Panc1 (cell line): ENCODE data around the gene ENTPD8. TPM values are rescaled to one million over a fixed set of nuclear protein-coding genes. Genes with fewer than 3 reads are reported as not detected.

Experiments
- ATAC-seq: fragments of 200-7000 bp; cut with Tn5 transposase; 2 replicates; pipeline ENCODE4 v1.9.1; 2020; ENCODE audit warnings: mild to moderate bottlenecking, moderate library complexity
- BruUV-seq: library from RNA; stranded (reverse); fragments of 400-500 nt; replicated peaks from 2 replicates; lab custom pipeline; 2021; lab: Mats Ljungman, UMichigan
- CTCF ChIA-PET: fragments of 300-600 bp; sonication (Branson Sonifier 250); formaldehyde crosslinking; loops from one replicate; lab custom pipeline; 2022; ENCODE audit warnings: antibody characterized with exemption; lab: Charles Lee
- POLR2A ChIA-PET: fragments of 300-600 bp; sonication (Branson Sonifier 250); formaldehyde crosslinking; loops from one replicate; lab custom pipeline; 2022; ENCODE audit warnings: antibody characterized with exemption; lab: Charles Lee
- DNase-seq: peaks from one replicate; pipeline ENCODE4 v3.0.0-alpha.2; 2010; ENCODE audit warnings: low read depth, low spot score
- H3K27ac ChIP-seq: 2 replicates; pipeline ENCODE4 v1.5.1; 2011; ENCODE audit warnings: mild to moderate bottlenecking, low read length, inconsistent platforms
- H3K27me3 ChIP-seq: fragments of 200-500 bp; sonication (Bioruptor generic); 2 replicates; pipeline ENCODE4 v1.6.0; 2014; ENCODE audit warnings: low read length, inconsistent platforms; ENCODE audit not compliant: control insufficient read depth, insufficient read depth
- H3K36me3 ChIP-seq: fragments of 200-500 bp; sonication (Bioruptor generic); 2 replicates; pipeline ENCODE4 v1.5.1; 2014; ENCODE audit warnings: inconsistent platforms, mild to moderate bottlenecking, low read length, moderate library complexity; ENCODE audit not compliant: control insufficient read depth, insufficient read depth
- H3K4me1 ChIP-seq: 2 replicates; pipeline ENCODE4 v1.5.1; 2011; ENCODE audit warnings: inconsistent platforms, mild to moderate bottlenecking, low read length, moderate library complexity; ENCODE audit not compliant: control insufficient read depth, insufficient read depth
- H3K4me3 ChIP-seq, 2 experiments: 2 replicates each; pipeline ENCODE4 v1.5.1; 2011 to 2012; ENCODE audit warnings: low read depth in 2 of 2, low read length in 2 of 2, mild to moderate bottlenecking in 2 of 2, inconsistent platforms in 1 of 2, moderate library complexity in 1 of 2
- H3K9me3 ChIP-seq: fragments of 200-500 bp; sonication (Bioruptor generic); 2 replicates; pipeline ENCODE4 v1.5.1; 2014; ENCODE audit warnings: low read depth, mild to moderate bottlenecking, inconsistent platforms, low read length, moderate library complexity; ENCODE audit not compliant: control insufficient read depth, insufficient read depth
- CTCF ChIP-seq: fragments of 450-650 bp; IDR thresholded peaks from 2 replicates; pipeline ENCODE4 v1.5.1; 2017; ENCODE audit warnings: mild to moderate bottlenecking
- POLR2AphosphoS5 ChIP-seq: IDR thresholded peaks from 2 replicates; pipeline ENCODE4 v1.6.1; 2012; ENCODE audit warnings: mild to moderate bottlenecking, low read depth, low read length, moderate library complexity
- REST ChIP-seq, 2 experiments: IDR thresholded peaks; 2 replicates each; pipeline ENCODE4 v1.6.1; 2011 to 2012; ENCODE audit warnings: low read depth in 2 of 2, control low read depth in 1 of 2, low read length in 1 of 2, mild to moderate bottlenecking in 1 of 2, moderate library complexity in 1 of 2; ENCODE audit not compliant: insufficient read depth in 1 of 2
- SIN3A ChIP-seq: IDR thresholded peaks from 2 replicates; pipeline ENCODE4 v1.6.1; 2012; ENCODE audit warnings: low read depth, mild to moderate bottlenecking, low read length, moderate library complexity, borderline replicate concordance; ENCODE audit not compliant: insufficient read depth
- TCF7L2 ChIP-seq: IDR thresholded peaks from 2 replicates; pipeline ENCODE4 v1.6.1; 2011; ENCODE audit warnings: mild to moderate bottlenecking, low read depth, low read length, inconsistent platforms
- in situ Hi-C: cut with HindIII; loops from 2 replicates; pipeline ENCODE4 v1.10.0; 2016; ENCODE audit warnings: low sequenced_read_pairs, low pct_unique_long_range_greater_than_20kb
- intact Hi-C: fragments of 100-400 bp; cut with micrococcal nuclease; formaldehyde crosslinking; loops from one replicate; pipeline ENCODE4 v1.10.0; 2022; ENCODE audit not compliant: unreplicated experiment
- total RNA-seq: library from RNA; stranded (reverse); gene quantifications from one replicate; pipeline ENCODE4 v1.2.1, GENCODE V29; 2021; ENCODE audit not compliant: unreplicated experiment

The ENTPD8 gene
- total RNA-seq, 1 experiment from 2014 or later: 3.9 TPM

GRCh38 chr9:137397675-137398423 is 43.3 kb downstream of the ENTPD8 start:
- no peak for TF ChIP-seq TCF7L2
- TF ChIP-seq REST (IDR thresholded peaks at IDR 0.05; ENCODE audit: insufficient read depth in 1 of 2, low read depth in 2 of 2, low read length in 1 of 2): no peak
- no peak for TF ChIP-seq CTCF
- TF ChIP-seq POLR2AphosphoS5: no peak
- TF ChIP-seq SIN3A: no peak
- CTCF ChIA-PET: no interaction called here

DNA sequence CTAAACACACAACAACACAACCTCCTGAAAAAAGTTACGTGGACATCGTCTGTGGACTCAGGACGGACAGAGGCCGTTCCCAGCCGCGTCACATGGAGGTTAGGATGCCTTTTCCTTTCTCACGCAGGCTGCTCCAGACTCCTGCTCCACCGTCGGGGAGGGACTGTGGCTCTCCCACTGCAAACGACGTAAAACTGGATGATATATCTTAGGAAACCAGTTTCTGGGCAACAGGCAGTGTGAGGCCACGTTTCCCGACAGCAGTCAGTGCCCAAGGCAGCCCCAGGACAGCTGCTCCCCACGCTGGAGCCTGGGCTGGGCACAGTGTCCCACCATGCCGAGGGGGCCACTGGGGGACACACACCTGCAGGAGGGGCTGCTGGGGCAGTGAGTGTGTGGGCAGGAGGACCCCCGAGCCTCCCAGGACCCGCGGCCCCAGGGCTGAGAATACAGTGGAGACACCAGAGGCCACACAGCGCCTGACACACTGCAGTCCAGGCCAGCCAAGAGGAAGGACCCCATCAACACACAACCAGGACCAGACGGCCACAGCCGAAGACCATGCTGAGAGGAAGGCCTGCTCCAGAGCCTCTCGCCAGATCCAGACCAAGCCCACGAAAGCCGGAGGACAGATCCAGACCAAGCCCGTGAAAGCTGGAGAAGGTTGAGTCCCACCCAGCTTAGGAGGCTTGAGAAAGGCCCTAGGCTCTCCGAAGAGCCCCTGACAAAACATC is 44.4 kb downstream of the ENTPD8 start:
- H3K27ac ChIP-seq: 0 out of 2 replicates have a peak overlapping the region, but pooled peaks have one; percentile 17
- POLR2A ChIA-PET: no interaction called here
- intact Hi-C loops (no loop called here), in situ Hi-C loops (no loop called here)
- CTCF ChIA-PET: no interaction called here
- peaks cover 6% of the 10 kb centered on the region for H3K4me1 ChIP-seq
- ATAC-seq (0 out of 2 replicates have a peak, but pooled peaks have one; percentile 27), DNase-seq (no peak)
- H3K4me3 ChIP-seq: no peak overlapping the region
- TF ChIP-seq TCF7L2: no peak
- no peaks in the 10 kb centered on the region for H3K36me3 ChIP-seq
- no peaks in the 10 kb centered on the region for H3K27me3 ChIP-seq
- H3K9me3 ChIP-seq: no peaks in the 10 kb centered on the region
- BruUV-seq: no TSS peak

More at GRCh38 chr9:137397675-137398423, 43.3 kb downstream of the ENTPD8 start:
- in situ Hi-C loops (no loop called here), intact Hi-C loops (no loop called here)
- Histone ChIP-seq H3K36me3 (no peaks in the 10 kb centered on the region), H3K4me1 (peaks cover 6% of the 10 kb centered on the region), H3K27me3 (no peaks in the 10 kb centered on the region), H3K4me3 (no peak overlapping the region), H3K9me3 (no peaks in the 10 kb centered on the region), H3K27ac (no peak overlapping the region)
- POLR2A ChIA-PET: no interaction called here
- no peak for DNase-seq
- no TSS peak for BruUV-seq
- no peak for ATAC-seq
